ENCODE data around the gene ROCK2.

The ROCK2 gene

DNA sequence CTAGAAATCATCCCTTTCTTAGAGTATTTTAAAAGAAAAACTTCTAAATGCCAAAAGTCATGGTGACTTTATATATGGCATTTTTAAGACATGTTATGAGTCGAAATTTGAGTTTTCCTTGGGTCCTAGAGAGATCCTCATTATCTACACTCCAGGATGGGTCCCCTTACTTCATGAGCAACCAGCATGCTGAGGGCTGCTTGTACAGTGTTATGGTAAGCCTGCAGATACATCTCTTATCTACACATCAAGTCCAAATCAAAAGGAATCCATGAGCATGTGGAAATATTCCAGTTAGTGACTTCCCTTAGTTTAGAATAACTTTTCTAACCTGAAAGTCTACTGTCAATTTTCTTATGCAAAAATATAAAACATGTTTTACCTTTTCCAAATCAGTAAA, 130.5 kb downstream of the ROCK2 start:
- TF ChIP-seq ZFX (IDR thresholded peaks at IDR 0.05) (no peak), CTCF (conservative IDR thresholded peaks at IDR 0.05) (no peak)
- no peak overlapping the region for H3K27ac ChIP-seq

GRCh38 chr2:11213090-11213638, 131.3 kb downstream of the ROCK2 start:
- TF ChIP-seq ZFX (IDR thresholded peaks at IDR 0.05) (no peak), CTCF (conservative IDR thresholded peaks at IDR 0.05) (no peak)
- no peak overlapping the region for H3K27ac ChIP-seq

GRCh38 chr2:11212645-11213044, 131.8 kb downstream of the ROCK2 start:
- H3K27ac ChIP-seq, result no peak overlapping the region
- no peak for TF ChIP-seq ZFX (IDR thresholded peaks at IDR 0.05)
- TF ChIP-seq CTCF (conservative IDR thresholded peaks at IDR 0.05), result no peak

GRCh38 chr2:11208083-11208482, 136.4 kb downstream of the ROCK2 start:
- no peak for TF ChIP-seq CTCF (conservative IDR thresholded peaks at IDR 0.05)
- TF ChIP-seq ZFX (IDR thresholded peaks at IDR 0.05), result no peak
- H3K27ac ChIP-seq, result no peak overlapping the region

- no peak for TF ChIP-seq CTCF (conservative IDR thresholded peaks at IDR 0.05)
- TF ChIP-seq ZFX (IDR thresholded peaks at IDR 0.05), result no peak
- no peak overlapping the region for H3K27ac ChIP-seq
Measured at GRCh38 chr2:11203480-11203879, 141.0 kb downstream of the ROCK2 start.

GRCh38 chr2:11201969-11202368, 142.5 kb downstream of the ROCK2 start:
- TF ChIP-seq ZFX (IDR thresholded peaks at IDR 0.05) (no peak), CTCF (conservative IDR thresholded peaks at IDR 0.05) (no peak)
- H3K27ac ChIP-seq, result no peak overlapping the region

DNA sequence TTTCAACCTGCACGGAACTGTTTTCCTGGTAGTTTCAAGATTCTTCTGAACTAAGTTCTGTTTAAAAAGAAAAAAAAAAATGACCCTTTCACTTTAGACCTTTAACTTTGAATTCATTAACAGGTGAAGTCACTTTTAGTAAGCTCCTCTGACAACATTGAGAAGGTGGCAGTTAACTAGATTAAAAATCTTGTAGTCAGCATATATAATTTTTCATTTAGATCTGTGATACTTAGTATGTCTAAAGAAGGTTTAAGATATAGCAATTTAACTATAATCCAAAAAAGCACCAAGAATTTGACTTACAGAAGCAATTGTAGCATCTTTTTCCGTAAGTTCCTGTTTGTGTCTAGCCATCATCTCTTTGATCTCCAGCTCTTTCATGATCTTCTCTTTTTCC, 143.8 kb downstream of the ROCK2 start:
- TF ChIP-seq ZFX (IDR thresholded peaks at IDR 0.05), result no peak
- no peak for TF ChIP-seq CTCF (conservative IDR thresholded peaks at IDR 0.05)
- no peak overlapping the region for H3K27ac ChIP-seq

Measured in C4-2B (cell line).